Bronchial epithelial cell (primary cell): ENCODE data around the gene SPATA46. TPM values are rescaled to one million over a fixed set of nuclear protein-coding genes. Genes with fewer than 3 reads are reported as not detected.

ENCODE experiments used
- DNase-seq: peaks from one replicate; pipeline ENCODE4 v3.0.0-alpha.2; 2010; ENCODE audit warnings: low read depth
- FAIRE-seq: peaks from 2 replicates; lab custom pipeline; 2011; peaks lifted over from hg19 to GRCh38; lab: Jason Lieb, UNC
- H3K27me3 ChIP-seq: 2 replicates; pipeline ENCODE4 v1.5.1; 2011; ENCODE audit warnings: low read length; ENCODE audit not compliant: control insufficient read depth, insufficient read depth
- H3K36me3 ChIP-seq: 2 replicates; pipeline ENCODE4 v1.5.1; 2011; ENCODE audit warnings: low read length; ENCODE audit not compliant: control insufficient read depth, insufficient read depth
- H3K4me3 ChIP-seq: 2 replicates; pipeline ENCODE4 v1.5.1; 2011; ENCODE audit warnings: mild to moderate bottlenecking, low read depth, low read length, control low read depth
- total RNA-seq: library from RNA; depleted of rRNA; stranded (reverse); fragments of >200 nt; gene quantifications from 2 replicates; pipeline ENCODE4 v1.2.1, GENCODE V29; 2014
- TF ChIP-seq, protein P1 (sequence below): IDR thresholded peaks from 2 replicates; pipeline ENCODE4 v1.5.1; 2011; ENCODE audit warnings: mild to moderate bottlenecking, moderate library complexity, low read length, control low read depth, inconsistent platforms; ENCODE audit not compliant: insufficient read depth, severe bottlenecking

SPATA46 gene
- total RNA-seq, 1 donor from 2014 or later = not detected

DNA sequence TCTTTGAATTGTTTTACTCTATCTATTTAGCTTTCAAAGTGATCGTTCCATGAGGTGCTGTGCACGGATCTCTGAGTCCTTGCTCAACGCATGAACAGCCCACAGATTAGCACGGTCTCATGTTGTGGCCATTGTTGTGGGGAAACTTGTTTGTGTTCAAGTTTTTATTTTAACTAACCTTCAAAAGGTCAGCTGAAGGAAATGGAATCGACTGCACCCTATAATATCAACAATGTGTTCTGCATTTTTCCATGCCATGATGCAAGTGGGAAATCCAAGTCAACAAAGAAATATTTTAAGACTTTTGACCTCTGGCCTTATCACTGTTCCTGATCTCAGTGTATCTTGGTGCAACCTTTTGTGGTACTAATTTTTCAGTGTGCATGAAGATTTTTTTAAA, 29.1 kb upstream of the SPATA46 start:
- FAIRE-seq (no peak), DNase-seq (no peak)
- TF ChIP-seq, protein P1, sequence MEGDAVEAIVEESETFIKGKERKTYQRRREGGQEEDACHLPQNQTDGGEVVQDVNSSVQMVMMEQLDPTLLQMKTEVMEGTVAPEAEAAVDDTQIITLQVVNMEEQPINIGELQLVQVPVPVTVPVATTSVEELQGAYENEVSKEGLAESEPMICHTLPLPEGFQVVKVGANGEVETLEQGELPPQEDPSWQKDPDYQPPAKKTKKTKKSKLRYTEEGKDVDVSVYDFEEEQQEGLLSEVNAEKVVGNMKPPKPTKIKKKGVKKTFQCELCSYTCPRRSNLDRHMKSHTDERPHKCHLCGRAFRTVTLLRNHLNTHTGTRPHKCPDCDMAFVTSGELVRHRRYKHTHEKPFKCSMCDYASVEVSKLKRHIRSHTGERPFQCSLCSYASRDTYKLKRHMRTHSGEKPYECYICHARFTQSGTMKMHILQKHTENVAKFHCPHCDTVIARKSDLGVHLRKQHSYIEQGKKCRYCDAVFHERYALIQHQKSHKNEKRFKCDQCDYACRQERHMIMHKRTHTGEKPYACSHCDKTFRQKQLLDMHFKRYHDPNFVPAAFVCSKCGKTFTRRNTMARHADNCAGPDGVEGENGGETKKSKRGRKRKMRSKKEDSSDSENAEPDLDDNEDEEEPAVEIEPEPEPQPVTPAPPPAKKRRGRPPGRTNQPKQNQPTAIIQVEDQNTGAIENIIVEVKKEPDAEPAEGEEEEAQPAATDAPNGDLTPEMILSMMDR = no peak

DNA sequence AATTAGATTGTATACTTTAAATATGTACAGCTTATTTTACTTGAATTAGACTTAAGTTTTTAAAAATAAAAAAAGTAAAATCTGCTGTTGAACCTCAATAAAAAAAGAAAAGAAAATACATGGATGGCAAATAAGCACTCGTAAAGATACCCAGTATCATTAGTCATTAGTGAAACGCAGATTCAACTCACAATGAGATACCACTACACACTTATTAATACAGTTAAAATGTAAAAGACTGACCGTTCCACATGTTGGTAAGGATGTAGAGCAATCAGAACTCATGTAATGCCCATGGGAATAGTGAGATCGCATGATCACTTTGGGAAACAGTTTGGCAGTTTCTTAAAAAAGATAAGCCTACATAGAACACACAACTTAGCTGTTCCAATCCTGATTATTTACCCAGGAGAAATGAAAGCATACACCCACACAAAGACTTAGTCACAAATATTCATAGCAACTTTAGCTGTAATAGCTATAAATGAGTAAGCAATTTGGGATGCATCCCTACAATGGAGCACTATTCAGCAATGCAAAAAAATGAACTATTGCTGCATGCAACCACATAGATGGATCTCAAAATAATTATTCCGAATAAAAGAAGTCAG, 28.0 kb upstream of the SPATA46 start:
- no peaks in the 10 kb centered on the region for H3K27me3 ChIP-seq
- peak; percentile 86 for DNase-seq
- no peaks in the 10 kb centered on the region for H3K36me3 ChIP-seq
- H3K4me3 ChIP-seq = no peak overlapping the region
- FAIRE-seq = no peak
- TF ChIP-seq, protein P1 = no peak

More for the DNA sequence above, 29.1 kb upstream of the SPATA46 start:
- H3K27me3 ChIP-seq = no peaks in the 10 kb centered on the region
- no peaks in the 10 kb centered on the region for H3K36me3 ChIP-seq
- H3K4me3 ChIP-seq = no peak overlapping the region

DNA sequence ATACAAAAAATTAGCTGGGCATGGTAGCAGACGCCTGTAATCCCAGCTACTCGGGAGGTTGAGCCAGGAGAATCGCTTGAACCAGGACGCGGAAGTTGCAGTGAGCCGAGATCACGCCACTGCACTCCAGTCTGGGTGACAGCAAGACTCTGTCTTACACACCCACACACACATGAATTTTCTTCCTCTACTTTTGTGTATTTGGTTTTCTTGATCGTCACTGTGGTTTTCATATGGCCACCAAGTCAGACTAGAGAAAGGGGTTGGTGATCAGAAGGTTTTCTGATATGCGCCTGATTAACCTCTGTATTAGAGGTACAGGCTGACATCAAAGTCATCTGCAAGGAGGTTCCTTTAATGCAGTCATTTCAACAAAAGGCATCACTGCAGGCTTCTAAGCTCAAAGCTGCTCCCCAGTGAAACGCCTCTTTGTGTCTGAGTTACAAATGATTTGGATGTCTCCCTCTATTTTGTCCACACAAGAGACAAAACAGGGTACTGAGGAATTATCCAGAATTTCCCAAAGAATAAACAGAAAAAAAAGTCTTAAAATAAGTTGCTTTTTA, 24.2 kb upstream of the SPATA46 start:
- DNase-seq = no peak
- FAIRE-seq = no peak
- H3K27me3 ChIP-seq = peaks cover 1% of the 10 kb centered on the region
- H3K4me3 ChIP-seq = no peak overlapping the region
- TF ChIP-seq, protein P1 = no peak
- H3K36me3 ChIP-seq = no peaks in the 10 kb centered on the region

DNA sequence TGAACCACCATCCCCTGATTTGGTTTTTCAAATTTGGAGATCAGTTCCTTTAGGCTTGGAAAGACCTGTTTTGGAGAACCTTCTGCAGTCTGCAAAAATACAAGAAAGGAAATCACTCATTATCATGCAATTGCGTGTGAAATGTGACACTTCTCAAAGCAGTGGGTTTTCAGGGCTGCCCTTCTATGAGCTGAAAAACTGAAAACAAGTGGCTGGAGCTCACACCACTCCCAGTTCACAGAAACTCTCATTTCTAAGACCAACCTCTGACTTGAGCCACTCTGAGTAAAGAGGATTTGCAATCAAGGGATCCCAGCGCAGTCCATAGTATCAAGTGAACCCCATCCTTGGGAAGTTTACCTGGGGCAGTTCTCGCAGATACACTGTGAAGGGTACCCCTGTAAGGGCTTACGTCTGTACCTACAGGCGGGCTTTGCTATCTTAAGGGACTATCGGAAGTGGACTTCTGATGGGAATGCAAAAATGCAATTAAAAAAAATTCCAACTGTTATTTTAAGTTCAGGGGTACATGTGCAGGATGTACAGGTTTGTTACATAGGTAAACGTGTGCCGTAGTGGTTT, 22.4 kb upstream of the SPATA46 start:
- TF ChIP-seq, protein P1 = no peak
- peaks cover 3% of the 10 kb centered on the region for H3K27me3 ChIP-seq
- no peak for DNase-seq
- no peak for FAIRE-seq
- no peaks in the 10 kb centered on the region for H3K36me3 ChIP-seq
- H3K4me3 ChIP-seq = no peak overlapping the region

DNA sequence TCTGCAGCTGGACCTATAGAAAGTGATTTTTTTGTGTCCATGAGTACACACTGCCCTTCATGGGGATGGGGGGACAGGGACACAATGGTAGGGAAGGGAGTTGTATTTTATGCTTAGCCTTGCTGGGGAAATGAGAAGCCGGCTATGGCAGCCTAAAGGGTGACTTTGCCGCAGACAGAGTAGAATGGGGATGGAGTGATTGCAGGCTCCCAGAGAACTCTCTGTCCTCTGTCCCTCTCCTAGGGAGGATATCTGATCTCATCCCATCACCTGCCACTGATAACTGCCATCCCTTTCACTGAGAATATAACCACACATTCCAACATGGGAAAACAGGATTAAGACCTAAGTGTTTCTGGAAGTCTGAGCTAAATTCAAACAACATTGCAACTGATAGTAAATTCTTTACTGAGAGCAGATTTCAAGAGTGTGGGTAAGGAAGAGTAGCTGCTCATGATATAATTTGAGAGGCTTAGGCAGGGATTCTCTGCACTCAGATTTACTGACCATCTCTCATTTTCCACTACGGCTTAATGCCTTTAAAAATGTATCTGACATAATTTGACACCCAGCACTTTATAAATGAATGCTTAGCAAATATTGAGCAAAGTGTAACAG, 21.4 kb upstream of the SPATA46 start:
- H3K27me3 ChIP-seq = peaks cover 3% of the 10 kb centered on the region
- TF ChIP-seq, protein P1 = no peak
- DNase-seq = no peak
- H3K36me3 ChIP-seq = no peaks in the 10 kb centered on the region
- no peak for FAIRE-seq
- H3K4me3 ChIP-seq = no peak overlapping the region
